HCT116 (cell line): ENCODE measurements around the gene MLLT3. TPM values are rescaled to one million over a fixed set of nuclear protein-coding genes. Genes with fewer than 3 reads are reported as not detected.

ENCODE experiments used
- ATAC-seq: fragments of 200-7000 bp; cut with Tn5 transposase; 2 replicates; pipeline ENCODE4 v1.9.1; 2020; ENCODE audit warnings: mild to moderate bottlenecking, moderate library complexity
- BruUV-seq: library from RNA; stranded (reverse); fragments of 400-500 nt; replicated peaks from 2 replicates; lab custom pipeline; 2021; lab: Mats Ljungman, UMichigan
- CTCF ChIA-PET: fragments of 300-600 bp; sonication (Branson Sonifier 250); formaldehyde crosslinking; loops from one replicate; lab custom pipeline; 2021; ENCODE audit warnings: antibody characterized with exemption; lab: Charles Lee
- POLR2A ChIA-PET: fragments of 300-600, 350-600 bp; sonication (Branson Sonifier 250); formaldehyde crosslinking; loops from one replicate; lab custom pipeline; 2021; ENCODE audit warnings: antibody characterized with exemption; lab: Charles Lee
- RAD21 ChIA-PET, 2 experiments: fragments of 300-600 bp; sonication (Branson Sonifier 250); formaldehyde crosslinking; loops; one replicate each; lab custom pipeline; 2023; ENCODE audit warnings: low total read pairs in 2 of 2; ENCODE audit not compliant: uncharacterized antibody in 2 of 2, unreplicated experiment in 2 of 2, low non-redundant PET in 1 of 2; lab: Charles Lee
- DNase-seq: peaks from one replicate; pipeline ENCODE4 v3.0.0-alpha.2; 2010; ENCODE audit warnings: low read depth, low spot score
- H2AFZ ChIP-seq: fragments of 200-600 bp; shearing (Covaris generic), sonication (generic); 2 replicates; pipeline ENCODE4 v1.6.1; 2017; ENCODE audit warnings: low read depth, mixed run types, mixed read lengths, antibody characterized with exemption, low read length; ENCODE audit not compliant: poor library complexity, severe bottlenecking
- H3K27ac ChIP-seq: 2 replicates; pipeline ENCODE4 v1.5.1; 2012; ENCODE audit warnings: low read depth, low read length
- H3K27me3 ChIP-seq: fragments of 200-600 bp; sonication (generic); 2 replicates; pipeline ENCODE4 v1.6.1; 2016; ENCODE audit warnings: mixed run types, low read length, mixed read lengths; ENCODE audit not compliant: insufficient read depth
- H3K36me3 ChIP-seq, 2 experiments: fragments of 200-500 bp in 1 of 2; fragments of 200-600 bp in 1 of 2; sonication (Bioruptor generic) in 1 of 2; sonication (generic) in 1 of 2; 2 replicates each; pipeline versions ENCODE4 v1.5.1 to v1.6.1; 2014 to 2016; ENCODE audit warnings: low read length in 2 of 2, inconsistent platforms in 1 of 2, mixed read lengths in 1 of 2, mixed run types in 1 of 2; ENCODE audit not compliant: insufficient read depth in 2 of 2, control insufficient read depth in 1 of 2
- H3K4me1 ChIP-seq, 2 experiments: fragments of 200-600 bp in 1 of 2; sonication (generic) in 1 of 2; 2 replicates each; pipeline versions ENCODE4 v1.5.1 to v1.6.1; 2012 to 2017; ENCODE audit warnings: low read length in 2 of 2, inconsistent platforms in 1 of 2, mild to moderate bottlenecking in 1 of 2, mixed read lengths in 1 of 2, mixed run types in 1 of 2, moderate library complexity in 1 of 2; ENCODE audit not compliant: insufficient read depth in 2 of 2, control insufficient read depth in 1 of 2
- H3K4me2 ChIP-seq: fragments of 200-600 bp; sonication (generic); 2 replicates; pipeline ENCODE4 v1.6.1; 2017; ENCODE audit warnings: mixed run types, low read length, mixed read lengths
- H3K4me3 ChIP-seq, 2 experiments: fragments of 200-600 bp in 1 of 2; sonication (generic) in 1 of 2; replicated peaks in 1 of 2; 2 replicates each; pipeline ENCODE4 v1.5.1; 2011 to 2016; ENCODE audit warnings: low read length in 2 of 2, control low read depth in 1 of 2, low read depth in 1 of 2, mild to moderate bottlenecking in 1 of 2, mixed read lengths in 1 of 2, mixed run types in 1 of 2
- H3K79me2 ChIP-seq: fragments of 200-600 bp; sonication (generic); 2 replicates; pipeline ENCODE4 v1.6.1; 2017; ENCODE audit warnings: mild to moderate bottlenecking, mixed run types, low read length, moderate library complexity, mixed read lengths; ENCODE audit not compliant: insufficient read depth
- H3K9ac ChIP-seq: fragments of 200-600 bp; sonication (generic); 2 replicates; pipeline ENCODE4 v1.6.1; 2016; ENCODE audit warnings: low read length, mixed read lengths
- H3K9me2 ChIP-seq: fragments of 200-600 bp; sonication (generic), shearing (Covaris generic); 2 replicates; pipeline ENCODE4 v1.6.1; 2017; ENCODE audit warnings: mixed run types, mild to moderate bottlenecking, moderate library complexity; ENCODE audit not compliant: insufficient read depth
- H3K9me3 ChIP-seq, 2 experiments: fragments of 200-500 bp in 1 of 2; fragments of 200-600 bp in 1 of 2; sonication (Bioruptor generic) in 1 of 2; sonication (generic) in 1 of 2; 2 replicates each; pipeline ENCODE4 v1.6.1; 2014 to 2017; ENCODE audit warnings: low read length in 2 of 2, mixed read lengths in 2 of 2, inconsistent platforms in 1 of 2, low read depth in 1 of 2, mild to moderate bottlenecking in 1 of 2, mixed run types in 1 of 2, moderate library complexity in 1 of 2; ENCODE audit not compliant: control insufficient read depth in 1 of 2, insufficient read depth in 1 of 2
- H4K20me1 ChIP-seq: fragments of 200-600 bp; sonication (generic), shearing (Covaris generic); 2 replicates; pipeline ENCODE4 v1.6.1; 2017; ENCODE audit warnings: mixed run types, mild to moderate bottlenecking, moderate library complexity; ENCODE audit not compliant: insufficient read depth
- CBX3 ChIP-seq: IDR thresholded peaks from 2 replicates; pipeline ENCODE4 v1.6.1; 2012; ENCODE audit warnings: low read depth
- CEBPB ChIP-seq: IDR thresholded peaks from 2 replicates; pipeline ENCODE4 v1.6.1; 2012; ENCODE audit warnings: low read depth
- EGR1 ChIP-seq: IDR thresholded peaks from 2 replicates; pipeline ENCODE4 v1.6.1; 2012; ENCODE audit warnings: low read depth
- ELF1 ChIP-seq: IDR thresholded peaks from 2 replicates; pipeline ENCODE4 v1.6.1; 2012; ENCODE audit warnings: low read depth, borderline replicate concordance
- EZH2 ChIP-seq: fragments of 200-600 bp; sonication (generic); IDR thresholded peaks from 2 replicates; pipeline ENCODE4 v1.6.1; 2017; ENCODE audit warnings: antibody characterized with exemption, mixed run types
- FOSL1 ChIP-seq: IDR thresholded peaks from 2 replicates; pipeline ENCODE4 v1.6.1; 2012; ENCODE audit warnings: low read depth
- JUND ChIP-seq: IDR thresholded peaks from 2 replicates; pipeline ENCODE4 v1.6.1; 2012
- POLR2A ChIP-seq: IDR thresholded peaks from 2 replicates; pipeline ENCODE4 v1.7.0; 2011; ENCODE audit warnings: borderline replicate concordance; ENCODE audit not compliant: insufficient read depth, insufficient read length; ENCODE audit errors: extremely low read depth
- POLR2AphosphoS5 ChIP-seq: IDR thresholded peaks from 2 replicates; pipeline ENCODE4 v1.6.1; 2011; ENCODE audit warnings: mild to moderate bottlenecking, low read depth, low read length, moderate library complexity
- RAD21 ChIP-seq: IDR thresholded peaks from 2 replicates; pipeline ENCODE4 v1.6.1; 2012; ENCODE audit warnings: low read depth, mild to moderate bottlenecking
- SP1 ChIP-seq: IDR thresholded peaks from 2 replicates; pipeline ENCODE4 v1.6.1; 2012; ENCODE audit warnings: low read depth
- SRF ChIP-seq: IDR thresholded peaks from 2 replicates; pipeline ENCODE4 v1.6.1; 2012; ENCODE audit warnings: low read depth
- TCF7L2 ChIP-seq: IDR thresholded peaks from 2 replicates; pipeline ENCODE4 v1.7.0; 2011; ENCODE audit warnings: borderline replicate concordance, inconsistent platforms; ENCODE audit not compliant: insufficient read depth, insufficient read length; ENCODE audit errors: extremely low read depth
- YY1 ChIP-seq: IDR thresholded peaks from 2 replicates; pipeline ENCODE4 v1.6.1; 2011; ENCODE audit warnings: low read length, low read depth, moderate library complexity, mild to moderate bottlenecking; ENCODE audit not compliant: insufficient replicate concordance; ENCODE audit errors: extremely low read depth
- ZFX ChIP-seq: fragments of 450-650 bp; IDR thresholded peaks from 2 replicates; pipeline ENCODE4 v1.6.1; 2017
- ZNF274 ChIP-seq: fragments of 200-500 bp; sonication (Bioruptor generic); IDR thresholded peaks from 2 replicates; pipeline ENCODE4 v1.6.1; 2014; ENCODE audit warnings: mild to moderate bottlenecking, low read depth, low read length, inconsistent platforms
- intact Hi-C: fragments of 100-400 bp; cut with micrococcal nuclease; formaldehyde crosslinking; loops from 2 replicates; pipeline ENCODE4 v1.10.0; 2022
- total RNA-seq: library from RNA; stranded (reverse); gene quantifications from one replicate; pipeline ENCODE4 v1.2.1, GENCODE V29; 2021; ENCODE audit not compliant: unreplicated experiment
- TF ChIP-seq, protein P1 (sequence below): IDR thresholded peaks from 2 replicates; pipeline ENCODE4 v1.6.1; 2012
- TF ChIP-seq, protein P2 (sequence below), 3 experiments: fragments of 200-600 bp in 1 of 3; sonication (generic) in 1 of 3; IDR thresholded peaks in 2 of 3; conservative IDR thresholded peaks in 1 of 3; 2 replicates each; pipeline ENCODE4 v1.5.1; 2012 to 2017; ENCODE audit warnings: low read depth in 2 of 3, low read length in 2 of 3, antibody characterized with exemption in 1 of 3, borderline replicate concordance in 1 of 3, control low read depth in 1 of 3, mild to moderate bottlenecking in 1 of 3, mixed read lengths in 1 of 3, mixed run types in 1 of 3, moderate library complexity in 1 of 3; ENCODE audit not compliant: insufficient read depth in 1 of 3
- TF ChIP-seq, protein P3 (sequence below): IDR thresholded peaks from 2 replicates; pipeline ENCODE4 v1.6.1; 2012; ENCODE audit warnings: low read depth
- TF ChIP-seq, protein P4 (sequence below): IDR thresholded peaks from 2 replicates; pipeline ENCODE4 v1.6.1; 2011; ENCODE audit warnings: mild to moderate bottlenecking, low read length, moderate library complexity; ENCODE audit not compliant: insufficient replicate concordance; ENCODE audit errors: extremely low read depth

The MLLT3 gene
- total RNA-seq, 1 experiment from 2014 or later, result 4.3 TPM

DNA sequence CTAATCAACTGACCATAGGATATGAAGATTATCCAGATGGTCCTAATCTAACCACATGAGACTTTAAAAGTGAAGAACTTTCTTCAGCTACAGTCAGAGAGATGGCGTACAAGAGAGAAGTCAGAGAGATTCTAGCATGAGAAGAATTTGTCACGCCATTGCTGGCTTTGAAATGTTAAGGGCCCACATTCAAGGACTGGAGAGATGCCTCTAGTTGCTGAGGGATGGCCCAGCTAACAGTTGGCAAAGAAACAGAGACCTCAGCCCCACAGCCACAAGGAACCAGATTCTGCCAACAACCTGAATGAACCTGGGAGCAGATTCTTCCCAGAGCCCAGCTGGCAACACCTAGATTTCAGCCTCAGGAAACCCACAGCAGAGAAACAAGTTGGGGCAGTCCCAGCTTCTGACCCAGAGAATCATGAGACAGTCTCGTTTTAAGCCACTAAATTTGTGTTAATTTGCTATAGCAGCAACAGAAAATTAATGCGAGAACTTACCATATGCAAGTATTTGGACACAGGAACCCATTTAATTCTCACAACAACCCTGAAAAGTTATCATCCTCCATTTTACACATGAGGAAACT is 132.0 kb downstream of the MLLT3 start (continued):
- TF ChIP-seq EZH2 (no peak), SRF (no peak)

DNA sequence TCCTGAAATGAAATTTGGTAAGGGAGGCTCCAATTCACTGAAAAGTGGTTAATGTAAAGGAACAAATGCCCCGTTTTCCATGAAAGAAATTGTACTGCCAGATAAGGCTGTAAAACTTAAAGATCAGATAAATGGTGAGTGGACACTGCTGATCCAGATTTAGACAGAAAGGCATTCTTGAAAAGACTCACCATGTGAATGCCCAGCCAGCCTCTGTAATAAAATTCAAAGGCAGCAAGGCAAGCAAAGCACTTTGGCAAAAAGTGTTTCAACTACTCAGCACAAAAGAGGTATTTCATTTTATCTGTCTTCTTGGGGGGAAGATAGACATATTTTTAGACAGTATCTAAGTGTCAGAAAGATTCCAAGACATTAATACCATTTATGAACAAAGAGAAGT is 133.6 kb downstream of the MLLT3 start:
- Histone ChIP-seq H3K9me2 (no peaks in the 10 kb centered on the region), H3K9me3 (no peaks in the 10 kb centered on the region), H3K27me3 (peaks cover 49% of the 10 kb centered on the region), H2AFZ (no peak overlapping the region)
- intact Hi-C loops, result no loop called here
- BruUV-seq, result no TSS peak
- TF ChIP-seq, protein P1, sequence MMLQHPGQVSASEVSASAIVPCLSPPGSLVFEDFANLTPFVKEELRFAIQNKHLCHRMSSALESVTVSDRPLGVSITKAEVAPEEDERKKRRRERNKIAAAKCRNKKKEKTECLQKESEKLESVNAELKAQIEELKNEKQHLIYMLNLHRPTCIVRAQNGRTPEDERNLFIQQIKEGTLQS, result no peak
- TF ChIP-seq SP1 (no peak), TCF7L2 (no peak), YY1 (no peak), ELF1 (no peak), POLR2A (no peak), CBX3 (no peak), SRF (no peak), FOSL1 (no peak), ZFX (no peak), JUND (no peak), EGR1 (no peak), CEBPB (no peak), ZNF274 (no peak), POLR2AphosphoS5 (no peak), RAD21 (no peak)
- TF ChIP-seq, protein P2, sequence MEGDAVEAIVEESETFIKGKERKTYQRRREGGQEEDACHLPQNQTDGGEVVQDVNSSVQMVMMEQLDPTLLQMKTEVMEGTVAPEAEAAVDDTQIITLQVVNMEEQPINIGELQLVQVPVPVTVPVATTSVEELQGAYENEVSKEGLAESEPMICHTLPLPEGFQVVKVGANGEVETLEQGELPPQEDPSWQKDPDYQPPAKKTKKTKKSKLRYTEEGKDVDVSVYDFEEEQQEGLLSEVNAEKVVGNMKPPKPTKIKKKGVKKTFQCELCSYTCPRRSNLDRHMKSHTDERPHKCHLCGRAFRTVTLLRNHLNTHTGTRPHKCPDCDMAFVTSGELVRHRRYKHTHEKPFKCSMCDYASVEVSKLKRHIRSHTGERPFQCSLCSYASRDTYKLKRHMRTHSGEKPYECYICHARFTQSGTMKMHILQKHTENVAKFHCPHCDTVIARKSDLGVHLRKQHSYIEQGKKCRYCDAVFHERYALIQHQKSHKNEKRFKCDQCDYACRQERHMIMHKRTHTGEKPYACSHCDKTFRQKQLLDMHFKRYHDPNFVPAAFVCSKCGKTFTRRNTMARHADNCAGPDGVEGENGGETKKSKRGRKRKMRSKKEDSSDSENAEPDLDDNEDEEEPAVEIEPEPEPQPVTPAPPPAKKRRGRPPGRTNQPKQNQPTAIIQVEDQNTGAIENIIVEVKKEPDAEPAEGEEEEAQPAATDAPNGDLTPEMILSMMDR (IDR thresholded peaks at IDR 0.05 in 2 of 3, conservative IDR thresholded peaks at IDR 0.05 in 1 of 3; ENCODE audit: borderline replicate concordance in 1 of 3, insufficient read depth in 1 of 3, low read depth in 2 of 3, low read length in 2 of 3), result no peak
- TF ChIP-seq, protein P3, sequence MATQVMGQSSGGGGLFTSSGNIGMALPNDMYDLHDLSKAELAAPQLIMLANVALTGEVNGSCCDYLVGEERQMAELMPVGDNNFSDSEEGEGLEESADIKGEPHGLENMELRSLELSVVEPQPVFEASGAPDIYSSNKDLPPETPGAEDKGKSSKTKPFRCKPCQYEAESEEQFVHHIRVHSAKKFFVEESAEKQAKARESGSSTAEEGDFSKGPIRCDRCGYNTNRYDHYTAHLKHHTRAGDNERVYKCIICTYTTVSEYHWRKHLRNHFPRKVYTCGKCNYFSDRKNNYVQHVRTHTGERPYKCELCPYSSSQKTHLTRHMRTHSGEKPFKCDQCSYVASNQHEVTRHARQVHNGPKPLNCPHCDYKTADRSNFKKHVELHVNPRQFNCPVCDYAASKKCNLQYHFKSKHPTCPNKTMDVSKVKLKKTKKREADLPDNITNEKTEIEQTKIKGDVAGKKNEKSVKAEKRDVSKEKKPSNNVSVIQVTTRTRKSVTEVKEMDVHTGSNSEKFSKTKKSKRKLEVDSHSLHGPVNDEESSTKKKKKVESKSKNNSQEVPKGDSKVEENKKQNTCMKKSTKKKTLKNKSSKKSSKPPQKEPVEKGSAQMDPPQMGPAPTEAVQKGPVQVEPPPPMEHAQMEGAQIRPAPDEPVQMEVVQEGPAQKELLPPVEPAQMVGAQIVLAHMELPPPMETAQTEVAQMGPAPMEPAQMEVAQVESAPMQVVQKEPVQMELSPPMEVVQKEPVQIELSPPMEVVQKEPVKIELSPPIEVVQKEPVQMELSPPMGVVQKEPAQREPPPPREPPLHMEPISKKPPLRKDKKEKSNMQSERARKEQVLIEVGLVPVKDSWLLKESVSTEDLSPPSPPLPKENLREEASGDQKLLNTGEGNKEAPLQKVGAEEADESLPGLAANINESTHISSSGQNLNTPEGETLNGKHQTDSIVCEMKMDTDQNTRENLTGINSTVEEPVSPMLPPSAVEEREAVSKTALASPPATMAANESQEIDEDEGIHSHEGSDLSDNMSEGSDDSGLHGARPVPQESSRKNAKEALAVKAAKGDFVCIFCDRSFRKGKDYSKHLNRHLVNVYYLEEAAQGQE, result no peak
- TF ChIP-seq, protein P4, sequence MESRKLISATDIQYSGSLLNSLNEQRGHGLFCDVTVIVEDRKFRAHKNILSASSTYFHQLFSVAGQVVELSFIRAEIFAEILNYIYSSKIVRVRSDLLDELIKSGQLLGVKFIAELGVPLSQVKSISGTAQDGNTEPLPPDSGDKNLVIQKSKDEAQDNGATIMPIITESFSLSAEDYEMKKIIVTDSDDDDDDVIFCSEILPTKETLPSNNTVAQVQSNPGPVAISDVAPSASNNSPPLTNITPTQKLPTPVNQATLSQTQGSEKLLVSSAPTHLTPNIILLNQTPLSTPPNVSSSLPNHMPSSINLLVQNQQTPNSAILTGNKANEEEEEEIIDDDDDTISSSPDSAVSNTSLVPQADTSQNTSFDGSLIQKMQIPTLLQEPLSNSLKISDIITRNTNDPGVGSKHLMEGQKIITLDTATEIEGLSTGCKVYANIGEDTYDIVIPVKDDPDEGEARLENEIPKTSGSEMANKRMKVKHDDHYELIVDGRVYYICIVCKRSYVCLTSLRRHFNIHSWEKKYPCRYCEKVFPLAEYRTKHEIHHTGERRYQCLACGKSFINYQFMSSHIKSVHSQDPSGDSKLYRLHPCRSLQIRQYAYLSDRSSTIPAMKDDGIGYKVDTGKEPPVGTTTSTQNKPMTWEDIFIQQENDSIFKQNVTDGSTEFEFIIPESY, result no peak
- TF ChIP-seq, all 23 proteins: peak for 0
- ChIA-PET POLR2A (no interaction called here), RAD21 (no interaction called here), CTCF (no interaction called here)
- Histone ChIP-seq H3K4me3 (no peak overlapping the region), H4K20me1 (no peaks in the 10 kb centered on the region), H3K4me2 (no peak overlapping the region), H3K36me3 (no peaks in the 10 kb centered on the region), H3K9ac (no peak overlapping the region), H3K27ac (no peak overlapping the region), H3K79me2 (no peaks in the 10 kb centered on the region), H3K4me1 (no peaks in the 10 kb centered on the region)
- DNase-seq (no peak), ATAC-seq (no peak)
